Coronary artery (tissue), 2 donors: ENCODE results near the gene ADORA1.

Experiments
- DNase-seq: peaks from one replicate; pipeline ENCODE4 v3.0.0-alpha.2; 2017; ENCODE audit warnings: low spot score
- H3K27ac ChIP-seq, 2 donors: fragments of 200-600 bp; sonication (generic); one replicate each; pipeline ENCODE4 v1.5.1; 2016 to 2019
- H3K4me3 ChIP-seq: fragments of 200-600 bp; sonication (generic); 2 replicates; pipeline ENCODE4 v1.5.1; 2016; ENCODE audit warnings: mild to moderate bottlenecking, moderate library complexity
- CTCF ChIP-seq: fragments of 200-600 bp; sonication (generic); IDR thresholded peaks from one replicate; pipeline ENCODE4 v1.5.1; 2019; ENCODE audit warnings: antibody characterized with exemption

Gene ADORA1

GRCh38 chr1:203112475-203112874 is 15.1 kb upstream of the ADORA1 start:
- Histone ChIP-seq H3K27ac (no peak overlapping the region), H3K4me3 (no peak overlapping the region)
- TF ChIP-seq CTCF = no peak
- DNase-seq = no peak

GRCh38 chr1:203113308-203113707 is 14.2 kb upstream of the ADORA1 start:
- DNase-seq = no peak
- Histone ChIP-seq H3K27ac (no peak overlapping the region), H3K4me3 (no peak overlapping the region)
- TF ChIP-seq CTCF = no peak

- Histone ChIP-seq H3K4me3 (no peak overlapping the region), H3K27ac (no peak overlapping the region)
- TF ChIP-seq CTCF = no peak
- no peak for DNase-seq
Observed at GRCh38 chr1:203114202-203114601, 13.3 kb upstream of the ADORA1 start.

GRCh38 chr1:203116091-203116820 is 11.3 kb upstream of the ADORA1 start:
- DNase-seq = no peak
- TF ChIP-seq CTCF = no peak
- Histone ChIP-seq H3K4me3 (no peak overlapping the region), H3K27ac (no peak overlapping the region)

- Histone ChIP-seq H3K4me3 (no peak overlapping the region), H3K27ac (no peak overlapping the region)
- TF ChIP-seq CTCF = peak; percentile 77
- DNase-seq = no peak
Observed at GRCh38 chr1:203117611-203118575, 9.6 kb upstream of the ADORA1 start.

- Histone ChIP-seq H3K27ac (no peak overlapping the region), H3K4me3 (no peak overlapping the region)
- peak; percentile 31 for DNase-seq
- no peak for TF ChIP-seq CTCF
Observed at GRCh38 chr1:203120325-203121153, 7.0 kb upstream of the ADORA1 start.
